HG02870 (cell line): ENCODE data around the gene LINGO4.

Experiments
- ATAC-seq: cut with Tn5 transposase; IDR thresholded peaks from one replicate; pipeline ENCODE4 v1.9.1; 2021; ENCODE audit warnings: mild to moderate bottlenecking, moderate library complexity; ENCODE audit not compliant: unreplicated experiment

The LINGO4 gene

DNA sequence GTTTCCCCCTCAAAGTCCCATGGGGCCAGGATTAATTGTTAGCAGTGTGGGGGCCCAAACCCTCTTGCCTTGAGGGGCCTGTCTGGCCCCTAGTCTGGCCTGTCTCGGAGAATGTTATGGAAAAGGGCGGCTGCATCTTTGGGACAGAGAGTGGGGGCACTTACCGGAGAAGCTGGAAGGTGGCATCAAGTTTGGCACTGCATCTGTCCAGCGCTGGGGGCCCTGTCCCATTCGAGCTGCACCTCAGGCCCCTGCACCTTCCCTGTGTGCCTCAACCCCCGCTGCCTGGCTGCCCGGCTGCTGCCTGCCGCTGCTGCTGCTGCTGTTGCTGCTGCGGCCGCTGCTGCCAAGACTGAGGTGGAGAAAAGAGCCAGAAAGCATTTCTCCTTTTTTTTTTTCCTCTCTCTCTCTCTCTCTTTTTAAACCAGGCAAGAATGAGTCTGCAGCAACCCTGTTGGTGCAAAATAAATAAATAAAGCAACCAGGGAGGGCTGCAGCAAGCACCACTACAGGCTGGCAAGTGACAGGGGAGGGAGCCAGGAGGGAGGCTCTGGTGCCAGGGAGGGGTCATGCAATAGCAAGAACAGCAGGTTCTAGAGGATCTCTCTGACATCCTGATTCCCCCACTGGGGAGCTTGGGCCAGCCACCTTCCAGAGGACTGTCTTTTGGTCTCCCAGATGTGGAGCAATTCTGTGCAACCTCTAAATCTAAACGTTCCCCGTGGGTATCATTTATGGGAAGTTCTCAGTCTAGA, at the start of gene LINGO4:
Gene LINGO4 (minus strand): TSS at position 354 of the 755 bp plus-strand sequence. CDS start 2,715 bp downstream, outside the sequence.
- ATAC-seq: no peak

- ATAC-seq: no peak
These were observed 49.4 kb upstream of the LINGO4 start for GRCh38 chr1:151854658-151855057.

DNA sequence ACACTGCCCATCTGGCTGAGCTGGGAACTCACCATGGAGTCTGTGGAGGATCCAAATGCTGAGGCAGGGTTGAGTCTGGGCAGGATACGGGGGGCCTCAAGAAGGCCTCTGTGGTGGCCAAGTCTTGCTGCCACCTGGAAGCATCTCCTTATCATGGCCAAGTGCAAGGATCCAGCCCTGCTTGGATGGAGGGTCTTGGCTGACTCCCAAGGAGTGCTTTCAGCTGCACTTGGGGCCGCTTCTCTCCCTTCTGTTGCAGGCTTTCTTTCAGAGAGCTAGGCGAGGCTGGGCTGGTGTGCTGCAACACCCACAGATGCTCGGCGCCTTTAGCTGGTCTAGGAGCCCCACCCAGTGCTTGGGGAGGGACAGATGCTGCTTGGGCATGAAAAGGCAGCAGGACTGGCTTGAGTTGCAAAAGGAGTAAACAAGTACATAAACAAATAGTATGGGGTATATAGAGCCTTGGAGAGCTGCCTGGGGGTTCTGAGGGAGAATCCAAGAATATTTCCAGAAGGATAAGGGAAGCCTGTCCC, 48.3 kb upstream of the LINGO4 start, which contains the start of gene THEM5:
Gene THEM5 (minus strand): TSS at position 302 of the 533 bp plus-strand sequence. CDS start 147 bp downstream, at position 155.
- ATAC-seq: no peak

DNA sequence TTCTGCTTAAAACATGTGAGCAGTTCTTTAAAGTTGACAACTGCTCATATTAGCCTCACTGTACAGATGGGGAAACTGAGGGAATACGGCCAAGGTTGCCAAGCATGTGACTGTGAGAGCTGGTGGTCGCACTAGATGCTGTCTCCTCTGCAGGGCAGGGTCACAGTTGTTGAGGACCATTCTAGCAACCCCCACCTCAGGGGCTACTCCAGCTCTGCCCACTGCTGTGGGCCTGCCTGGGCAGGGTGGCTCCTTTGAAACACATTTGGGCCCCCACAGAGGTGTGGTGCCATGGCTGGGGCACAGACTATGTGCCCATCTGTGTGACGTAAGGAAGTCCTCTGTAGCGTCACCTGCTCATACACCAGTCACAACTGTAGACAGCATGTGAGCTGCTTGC, 47.5 kb upstream of the LINGO4 start:
- no peak for ATAC-seq

DNA sequence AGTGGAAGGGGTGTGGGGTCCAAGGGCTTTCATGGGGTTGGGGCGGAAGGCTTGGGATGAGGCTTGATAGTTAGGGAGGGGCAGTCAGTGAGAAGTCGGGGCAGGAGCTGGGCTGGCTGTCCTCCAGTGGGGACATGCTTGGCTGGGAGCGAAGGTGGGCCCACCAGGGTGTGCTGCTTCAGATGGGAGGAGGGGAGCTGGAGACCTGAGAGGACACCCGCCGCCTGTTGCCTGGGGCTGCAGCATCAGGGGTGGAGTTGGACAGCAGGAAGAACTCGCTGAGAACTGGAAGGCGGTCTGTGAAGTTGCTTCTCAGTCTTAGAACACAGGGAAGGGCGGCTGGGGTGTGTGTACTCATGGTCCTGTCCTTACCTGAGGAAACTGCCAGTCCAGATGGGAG, 46.7 kb upstream of the LINGO4 start:
- ATAC-seq: no peak

- ATAC-seq: no peak
These were observed 44.7 kb upstream of the LINGO4 start for GRCh38 chr1:151849871-151850270.

DNA sequence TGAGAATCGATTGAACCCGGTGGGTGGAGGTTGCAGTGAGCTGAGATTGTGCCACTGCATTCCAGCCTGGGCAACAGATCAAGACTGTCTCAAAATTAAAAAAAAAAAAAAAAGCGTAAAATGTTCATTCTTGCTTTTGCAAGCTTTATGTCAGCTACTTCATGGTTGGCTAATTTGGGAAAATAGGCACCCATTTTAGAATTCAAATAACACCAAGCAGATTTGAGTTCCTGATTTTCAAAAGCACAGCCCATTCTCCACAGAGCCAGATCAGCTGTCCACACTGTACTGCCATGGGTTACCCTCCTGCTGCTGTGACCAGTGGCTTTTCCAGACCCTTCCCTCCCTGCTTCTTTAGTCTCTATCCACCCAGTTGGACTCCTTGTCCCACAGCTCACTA, 43.9 kb upstream of the LINGO4 start:
- ATAC-seq: no peak

- ATAC-seq: no peak
These were observed 42.8 kb upstream of the LINGO4 start for GRCh38 chr1:151847867-151848596.

- no peak for ATAC-seq
These were observed 41.5 kb upstream of the LINGO4 start for GRCh38 chr1:151846686-151847237.

DNA sequence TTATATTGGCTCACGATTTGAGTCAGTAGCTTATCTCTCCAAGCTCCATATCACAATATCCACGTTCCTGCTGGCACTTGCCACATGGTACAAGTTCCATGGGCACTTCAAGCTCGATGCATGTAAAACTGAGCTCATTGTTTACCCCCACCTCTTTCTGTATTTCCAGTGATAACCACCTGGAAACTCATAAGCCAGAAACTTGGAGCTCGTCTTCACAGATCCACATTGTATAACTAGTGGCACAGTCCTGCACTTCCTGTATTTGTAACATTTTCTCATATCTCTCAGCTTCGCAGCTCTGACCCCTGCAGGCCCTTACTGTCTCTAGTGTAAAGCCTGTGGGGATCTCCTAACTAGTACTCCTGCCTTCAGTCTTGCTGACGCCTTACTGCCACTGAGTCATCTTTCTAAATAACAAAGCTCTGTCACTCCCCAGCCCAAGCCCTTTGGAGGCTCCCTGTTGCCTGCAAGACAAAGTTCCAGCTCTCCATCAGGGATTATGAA, 40.9 kb upstream of the LINGO4 start:
- no peak for ATAC-seq

DNA sequence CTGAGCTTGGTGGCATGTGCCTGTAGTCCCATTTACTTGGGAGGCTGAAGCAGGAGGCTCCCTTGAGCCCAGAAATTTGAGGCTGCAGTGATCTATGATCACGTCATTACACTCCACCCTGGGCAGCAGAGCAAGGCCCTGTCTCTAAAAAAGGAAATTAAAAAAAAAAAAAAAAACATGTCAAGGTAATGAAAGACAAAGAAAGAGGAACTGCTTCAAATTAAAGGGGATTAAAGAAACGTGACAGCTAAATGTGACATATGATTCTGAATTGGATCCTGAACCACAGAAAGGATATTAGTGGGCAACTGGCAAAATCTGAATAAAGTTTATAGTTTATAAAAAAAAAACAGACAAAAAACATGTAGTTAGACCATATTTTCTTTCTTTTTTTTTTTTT, 38.2 kb upstream of the LINGO4 start:
- no peak for ATAC-seq

- ATAC-seq: no peak
These were observed 35.9 kb upstream of the LINGO4 start for GRCh38 chr1:151841141-151841540.

- no peak for ATAC-seq
These were observed 35.2 kb upstream of the LINGO4 start for GRCh38 chr1:151840421-151840820.

GRCh38 chr1:151839457-151840403, 34.5 kb upstream of the LINGO4 start, which contains the start of gene C2CD4D:
Gene C2CD4D (minus strand): TSS chr1:151839820. CDS start chr1:151838989, 831 bp downstream.
- peak; percentile 45 for ATAC-seq

- ATAC-seq: no peak
These were observed 33.8 kb upstream of the LINGO4 start for GRCh38 chr1:151839082-151839412.

DNA sequence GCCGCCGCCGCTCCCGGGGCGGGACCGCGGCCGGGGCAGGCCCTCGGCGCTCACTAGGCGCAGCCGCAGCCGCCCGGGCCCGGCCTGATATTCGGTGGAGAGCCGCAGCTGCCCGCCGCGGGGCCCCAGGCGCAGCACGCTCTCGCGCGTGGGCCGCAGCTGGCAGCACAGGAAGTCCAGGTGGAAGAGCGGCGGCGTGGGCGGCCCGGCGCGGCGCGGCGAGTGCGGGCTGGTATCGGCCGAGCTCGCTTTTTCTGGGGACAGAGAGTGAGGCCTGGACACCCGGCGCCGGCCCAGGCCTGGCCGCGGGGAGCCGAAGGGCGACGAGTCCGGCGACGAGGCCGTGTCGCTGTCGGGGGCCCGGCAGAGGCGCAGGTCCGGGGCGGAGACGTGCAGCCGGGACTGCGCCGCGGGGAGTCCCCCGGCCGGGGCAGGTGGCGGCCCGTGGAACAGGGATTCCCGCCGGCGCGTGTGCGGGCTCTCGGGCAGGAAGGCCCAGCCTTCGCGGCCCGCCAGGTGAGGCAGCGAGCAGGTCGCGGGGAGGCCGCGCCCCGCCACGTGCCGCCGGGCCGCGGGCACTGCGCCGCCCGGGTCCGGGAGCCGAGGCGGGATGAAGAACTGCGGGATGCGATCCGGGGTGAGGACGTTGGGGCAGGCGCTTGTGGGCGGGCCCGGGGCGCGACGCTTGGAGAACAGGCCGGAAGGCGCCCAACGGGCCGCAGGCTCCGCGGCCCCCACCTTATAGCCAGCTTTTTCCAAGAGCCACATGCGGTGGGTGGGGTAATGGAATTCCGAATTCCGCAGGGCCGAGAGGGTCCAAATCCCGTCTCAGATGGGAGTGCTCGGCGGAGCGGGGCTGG, 33.2 kb upstream of the LINGO4 start:
- ATAC-seq: no peak

DNA sequence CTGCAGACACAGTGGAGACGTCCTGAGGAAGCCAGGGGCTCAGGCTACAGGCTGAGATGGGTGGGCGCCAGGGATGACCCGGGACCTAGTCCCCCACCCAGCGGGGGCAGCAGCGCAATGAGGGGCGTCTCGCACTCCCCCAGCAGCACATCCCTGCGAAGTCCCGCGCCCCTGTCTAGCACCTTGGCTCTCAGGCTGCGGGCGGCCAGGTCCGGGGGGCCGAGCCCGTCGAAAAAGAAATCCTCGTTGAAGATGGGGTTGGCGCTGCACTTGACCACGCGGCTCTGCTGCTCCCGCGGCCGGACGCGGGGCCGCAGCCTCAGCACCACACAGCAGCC, 32.6 kb upstream of the LINGO4 start:
- no peak for ATAC-seq

- ATAC-seq: no peak
These were observed 32.0 kb upstream of the LINGO4 start for GRCh38 chr1:151837197-151837596.

DNA sequence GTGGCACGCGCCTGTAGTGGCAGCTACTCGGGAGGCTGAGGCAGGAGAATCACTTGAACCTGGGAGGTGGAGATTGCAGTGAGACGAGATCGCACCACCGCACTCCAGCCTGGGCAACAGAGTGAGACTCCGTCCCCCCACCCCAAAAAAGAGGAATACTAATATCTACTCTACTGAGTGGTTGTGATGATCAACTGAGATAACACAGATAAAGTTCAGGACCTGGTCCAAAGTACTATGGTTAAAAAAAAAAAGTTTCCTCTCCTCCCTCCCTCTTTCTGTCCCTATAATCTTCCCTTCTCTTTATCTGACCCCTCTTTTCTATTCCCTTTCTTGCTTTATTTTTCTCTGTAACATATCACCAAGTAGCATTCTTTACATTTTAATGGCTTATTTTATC, 30.4 kb upstream of the LINGO4 start:
- no peak for ATAC-seq

DNA sequence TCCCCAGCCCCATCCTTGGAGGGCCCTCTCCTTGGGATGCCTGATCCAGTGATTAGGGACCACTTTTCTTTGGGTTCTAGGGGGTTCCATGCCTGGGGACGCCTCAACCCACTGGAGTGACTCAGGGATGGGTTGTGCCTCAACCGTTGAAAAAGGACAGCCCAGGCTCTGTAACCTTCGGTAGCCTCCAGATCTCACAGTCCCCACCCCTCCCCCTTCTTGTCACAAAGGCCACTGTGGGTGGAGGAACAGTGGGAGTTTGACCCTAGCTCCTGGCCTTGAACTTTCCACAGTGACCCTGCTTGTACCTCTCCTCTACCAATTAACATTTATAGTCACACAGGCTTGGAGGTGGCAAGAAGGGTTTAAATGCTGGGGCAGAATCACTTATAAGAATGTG, 29.0 kb upstream of the LINGO4 start:
- ATAC-seq: no peak
